Ovary (tissue), 3 donors: Measurements from ENCODE around the gene TAF12.

Experiments
- CTCF ChIP-seq, 3 donors: fragments of 450-650 bp in 2 of 3; fragments of 200-600 bp in 1 of 3; IDR thresholded peaks; one replicate each; pipeline versions ENCODE4 v1.5.1 to v1.8.0; 2016 to 2022; ENCODE audit warnings: antibody characterized with exemption in 3 of 3, mild to moderate bottlenecking in 1 of 3
- EP300 ChIP-seq: sonication (generic); formaldehyde crosslinking; IDR thresholded peaks from one replicate; pipeline ENCODE4 v1.6.1; 2017; ENCODE audit warnings: antibody characterized with exemption
- donor health status: DM: no; HTN: no; CAD: no.

- no peak for TF ChIP-seq CTCF (IDR thresholded peaks at IDR 0.05)
- no peak for TF ChIP-seq EP300
Measured at GRCh38 chr1:28582248-28582615, 60.6 kb downstream of the TAF12 start.
